SU-DHL-6 (cell line): ENCODE results near the gene CREG2.

ENCODE experiments used
- CTCF ChIP-seq: fragments of 200-600 bp; sonication (generic); IDR thresholded peaks from one replicate; pipeline ENCODE4 v1.5.1; 2017; ENCODE audit warnings: antibody characterized with exemption, mild to moderate bottlenecking, low read length, moderate library complexity; ENCODE audit not compliant: insufficient read depth, poor library complexity, severe bottlenecking
- EZH2phosphoT487 ChIP-seq: fragments of 200-600 bp; sonication (generic), shearing (Covaris generic); conservative IDR thresholded peaks from 2 replicates; pipeline ENCODE4 v1.6.1; 2018; ENCODE audit warnings: mild to moderate bottlenecking, antibody characterized with exemption, low read length, moderate library complexity, mixed read lengths

- TF ChIP-seq CTCF = peak; percentile 66
- TF ChIP-seq EZH2phosphoT487 = no peak
Observed at GRCh38 chr2:101419096-101419663, 31.9 kb upstream of the CREG2 start.
